Choroid plexus epithelial cell (primary cell): Measurements from ENCODE around the gene INSR.

Experiments used
- DNase-seq: peaks from one replicate; pipeline ENCODE4 v3.0.0-alpha.2; 2010; ENCODE audit warnings: low read depth
- H3K4me3 ChIP-seq: 2 replicates; pipeline ENCODE4 v1.5.1; 2011; ENCODE audit warnings: low read depth, mild to moderate bottlenecking, control low read depth, low read length, moderate library complexity
- TF ChIP-seq, protein P1 (sequence below): conservative IDR thresholded peaks from 2 replicates; pipeline ENCODE4 v1.5.1; 2011; ENCODE audit warnings: low read depth, mild to moderate bottlenecking, control low read depth, inconsistent platforms, low read length, moderate library complexity

Gene INSR

DNA sequence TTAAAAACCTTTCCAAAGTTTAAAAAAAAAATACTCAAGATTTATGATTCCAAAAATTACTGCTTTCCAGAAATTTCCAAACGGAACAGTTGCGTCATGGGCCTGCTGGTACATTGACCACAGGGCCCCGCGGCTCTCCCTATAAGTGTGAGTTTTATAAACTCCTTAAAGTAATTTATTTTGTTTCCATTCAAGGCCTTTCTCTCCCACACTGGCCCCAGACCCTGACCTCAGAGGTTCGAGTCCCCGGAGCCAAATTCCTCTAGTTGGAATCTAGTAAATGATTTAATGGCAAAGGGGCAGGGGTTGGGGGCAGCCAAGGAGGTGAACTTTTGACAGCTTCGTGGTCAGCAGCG is 97.5 kb downstream of the INSR start:
- TF ChIP-seq, protein P1, sequence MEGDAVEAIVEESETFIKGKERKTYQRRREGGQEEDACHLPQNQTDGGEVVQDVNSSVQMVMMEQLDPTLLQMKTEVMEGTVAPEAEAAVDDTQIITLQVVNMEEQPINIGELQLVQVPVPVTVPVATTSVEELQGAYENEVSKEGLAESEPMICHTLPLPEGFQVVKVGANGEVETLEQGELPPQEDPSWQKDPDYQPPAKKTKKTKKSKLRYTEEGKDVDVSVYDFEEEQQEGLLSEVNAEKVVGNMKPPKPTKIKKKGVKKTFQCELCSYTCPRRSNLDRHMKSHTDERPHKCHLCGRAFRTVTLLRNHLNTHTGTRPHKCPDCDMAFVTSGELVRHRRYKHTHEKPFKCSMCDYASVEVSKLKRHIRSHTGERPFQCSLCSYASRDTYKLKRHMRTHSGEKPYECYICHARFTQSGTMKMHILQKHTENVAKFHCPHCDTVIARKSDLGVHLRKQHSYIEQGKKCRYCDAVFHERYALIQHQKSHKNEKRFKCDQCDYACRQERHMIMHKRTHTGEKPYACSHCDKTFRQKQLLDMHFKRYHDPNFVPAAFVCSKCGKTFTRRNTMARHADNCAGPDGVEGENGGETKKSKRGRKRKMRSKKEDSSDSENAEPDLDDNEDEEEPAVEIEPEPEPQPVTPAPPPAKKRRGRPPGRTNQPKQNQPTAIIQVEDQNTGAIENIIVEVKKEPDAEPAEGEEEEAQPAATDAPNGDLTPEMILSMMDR, result no peak
- peak overlapping the region; percentile 47 for H3K4me3 ChIP-seq
- DNase-seq, result no peak

DNA sequence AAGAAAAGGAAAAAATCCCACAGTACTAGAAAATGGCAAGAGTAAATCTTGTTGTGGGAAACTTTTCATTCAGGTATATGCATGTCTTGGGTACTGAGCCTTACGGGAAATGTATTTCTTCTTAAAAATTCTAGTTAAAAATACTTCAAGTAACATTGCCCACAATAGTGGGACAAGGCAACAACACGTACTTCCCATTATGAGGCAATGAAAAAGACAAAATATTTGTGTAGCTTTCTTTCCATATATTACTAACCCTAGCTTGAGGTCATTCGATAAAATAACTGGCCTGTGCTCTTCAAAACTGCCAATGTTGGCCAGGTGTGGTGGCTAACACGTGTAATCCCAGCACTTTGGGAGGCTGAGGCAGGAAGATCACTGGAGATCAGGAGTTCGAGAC is 99.2 kb downstream of the INSR start:
- DNase-seq, result no peak
- no peak overlapping the region for H3K4me3 ChIP-seq
- TF ChIP-seq, protein P1, result no peak

DNA sequence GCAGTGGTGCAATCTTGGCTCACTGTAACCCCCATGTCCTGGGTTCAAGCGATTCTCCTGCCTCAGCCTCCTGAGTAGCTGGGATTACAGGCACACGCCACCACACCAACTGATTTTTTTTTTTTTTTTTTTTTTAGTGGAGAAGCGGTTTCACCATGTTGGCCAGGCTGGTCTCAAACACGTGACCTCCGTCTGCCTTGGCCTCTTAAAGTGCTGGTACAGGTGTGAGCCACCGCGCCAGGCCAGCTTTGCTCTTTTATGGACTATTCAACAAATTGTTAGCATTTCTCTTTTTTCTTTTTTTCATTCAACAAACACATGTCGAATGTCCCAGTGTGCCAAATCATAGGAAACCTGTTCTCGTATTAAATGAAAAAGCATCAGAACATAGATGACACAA is 99.6 kb downstream of the INSR start:
- H3K4me3 ChIP-seq, result no peak overlapping the region
- TF ChIP-seq, protein P1, result no peak
- no peak for DNase-seq

DNA sequence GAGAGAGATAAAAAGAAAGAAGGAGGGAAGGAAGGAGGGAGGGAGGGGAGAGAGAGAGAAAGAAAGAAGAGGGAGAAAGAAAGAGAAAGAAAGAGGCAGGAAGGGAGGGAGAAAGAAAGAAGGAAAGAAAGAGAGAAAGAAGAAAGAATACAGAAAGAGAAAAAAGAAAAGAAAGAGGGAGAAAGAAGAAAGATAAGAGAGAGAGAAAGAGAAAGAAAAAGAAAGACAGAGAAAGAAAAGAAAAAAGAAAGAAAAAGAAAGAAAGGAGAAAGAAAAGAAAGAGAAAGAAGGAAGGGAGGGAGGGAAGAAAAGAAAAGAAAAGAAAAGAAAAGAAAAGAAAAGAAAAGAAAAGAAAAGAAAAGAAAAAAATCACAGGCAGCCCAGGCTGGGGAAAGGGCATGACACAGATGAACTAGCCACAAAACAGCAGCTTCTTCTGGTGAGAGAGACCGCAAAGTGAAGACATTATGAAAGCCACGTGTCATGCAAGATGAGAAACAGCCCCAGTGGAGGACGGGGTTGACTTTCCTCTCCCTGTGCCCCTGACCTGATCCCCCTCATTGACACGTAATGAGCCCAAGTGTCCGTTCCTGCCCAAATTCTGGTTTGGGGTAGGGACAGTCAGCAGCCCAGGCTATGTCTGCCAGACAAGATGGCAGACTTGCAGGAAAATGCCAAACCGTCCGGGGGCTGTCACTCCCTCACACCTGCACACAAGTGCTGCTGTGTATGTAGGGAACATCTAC is 102.1 kb downstream of the INSR start:
- DNase-seq, result no peak
- H3K4me3 ChIP-seq, result no peak overlapping the region

DNA sequence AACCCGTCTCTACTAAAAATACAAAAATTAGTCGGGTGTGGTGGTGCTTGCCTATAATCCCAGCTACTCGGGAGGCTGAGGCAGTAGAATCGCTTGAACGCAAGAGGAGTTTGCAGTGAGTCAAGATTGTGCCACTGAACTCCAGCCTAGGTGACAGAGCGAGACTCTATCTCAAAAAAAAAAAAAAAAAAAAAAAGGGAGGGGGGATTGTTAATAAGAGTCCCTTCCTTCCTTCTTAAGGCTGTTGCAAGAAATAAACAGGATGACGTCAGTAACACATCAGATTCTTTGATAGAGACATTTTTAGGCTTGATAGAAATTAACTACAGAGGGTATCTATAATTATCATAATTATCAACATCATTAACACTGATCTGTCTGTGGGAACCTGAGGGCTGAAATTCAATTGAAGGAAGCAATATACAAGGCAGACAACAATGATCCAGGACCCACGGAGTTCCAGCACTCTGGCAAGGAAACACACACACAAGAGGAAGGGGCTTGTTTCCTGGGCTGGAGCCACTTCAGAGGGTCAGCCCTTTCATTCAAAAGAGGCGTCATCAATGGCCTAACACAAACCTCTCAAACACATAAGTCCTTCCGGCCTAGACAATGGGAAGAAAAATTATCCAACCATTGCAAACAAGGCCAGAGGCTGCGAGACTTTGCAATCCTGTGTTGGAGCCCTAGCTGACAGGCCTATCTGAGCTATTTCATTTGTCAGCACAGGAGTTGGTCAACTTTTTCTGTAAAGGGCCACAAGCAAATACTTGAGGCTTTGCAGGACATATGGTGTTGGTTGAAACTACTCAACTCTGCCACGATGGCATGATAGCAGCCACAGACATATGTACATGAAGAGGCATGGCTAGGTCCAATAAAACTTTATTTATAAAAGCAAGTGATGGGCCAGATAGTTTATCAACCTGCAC is 105.2 kb downstream of the INSR start:
- DNase-seq, result no peak
- TF ChIP-seq, protein P1, result no peak
- H3K4me3 ChIP-seq, result no peak overlapping the region

More for the DNA sequence above, 102.1 kb downstream of the INSR start:
- TF ChIP-seq, protein P1, result no peak

DNA sequence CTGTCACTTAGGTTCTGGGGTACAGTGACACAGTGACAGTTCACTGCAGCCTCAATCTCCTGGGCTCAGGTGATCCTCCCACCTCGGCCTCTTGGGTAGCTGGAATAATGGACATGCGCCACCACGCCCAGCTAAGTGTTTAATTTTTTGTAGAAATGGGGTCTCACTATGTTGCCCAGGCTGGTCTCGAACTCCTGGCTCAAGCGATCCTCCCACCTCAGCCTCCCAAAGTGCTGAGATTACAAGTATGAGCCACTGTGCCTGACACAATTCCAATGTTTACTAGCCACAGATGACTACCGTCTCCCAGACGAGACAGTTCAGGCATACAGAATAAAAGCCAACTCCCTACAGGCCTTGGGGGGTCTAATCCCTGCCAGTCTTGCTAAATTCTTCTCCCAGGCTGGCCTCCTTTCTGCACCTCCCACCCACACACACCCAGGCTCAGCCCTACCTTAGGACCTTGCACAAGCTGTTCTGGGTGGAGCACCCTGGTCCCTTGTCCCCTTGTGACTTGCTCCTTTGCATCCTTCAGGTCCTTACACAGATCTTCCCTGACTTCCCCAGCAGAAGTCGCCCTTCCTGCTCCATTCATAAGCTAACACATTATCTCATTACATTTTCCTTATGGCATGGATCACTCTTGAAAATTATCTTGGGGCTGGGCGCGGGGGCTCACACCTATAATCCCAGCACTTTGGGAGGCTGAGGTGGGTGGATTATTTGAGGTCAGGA is 106.4 kb downstream of the INSR start:
- no peak overlapping the region for H3K4me3 ChIP-seq
- no peak for DNase-seq
- TF ChIP-seq, protein P1, result no peak
